ENCODE data around the gene TOM1L1.

DNA sequence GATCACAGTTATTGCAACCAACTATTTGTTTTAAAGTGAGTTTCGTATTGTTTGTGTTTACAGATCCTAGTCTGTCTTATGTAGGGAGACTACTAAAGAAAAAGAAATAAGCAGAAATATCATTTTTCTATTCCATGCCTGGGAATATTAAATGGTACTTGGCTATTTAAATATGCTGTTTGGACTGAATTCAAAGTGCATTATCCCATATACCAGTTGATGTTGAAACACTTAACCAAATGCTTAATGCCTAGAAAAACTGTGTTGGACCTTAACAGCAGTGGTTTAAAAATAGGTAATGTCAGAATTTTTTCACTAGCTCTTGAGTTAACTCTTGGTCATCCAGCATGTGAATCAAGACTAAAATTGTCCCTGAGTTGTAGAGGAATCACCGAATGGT lies 37.5 kb upstream of the TOM1L1 start:
- TF ChIP-seq POLR2A (IDR thresholded peaks at IDR 0.05; ENCODE audit: low read depth, low read length) (no peak), POLR2AphosphoS5 (IDR thresholded peaks at IDR 0.05; ENCODE audit: low read depth, low read length) (no peak), TAF1 (IDR thresholded peaks at IDR 0.05; ENCODE audit: low read depth, low read length) (no peak)

Data from GM12891 (cell line).